NOMO-1 treated with DMSO at 0.1 percent for 48 hours (cell line): Measurements from ENCODE around the gene INA.
A peak's percentile ranks its signal among the peaks of the same experiment; 100 is the strongest.
"Not testable (repeated sequence)": the region's sequence is repeated elsewhere in the genome, so short reads cannot be mapped to it uniquely, and the experiment has no call there.

Source experiments
- DNase-seq: peaks from one replicate; lab custom pipeline; 2025; ENCODE audit not compliant: unreplicated experiment; lab: John Stamatoyannopoulos, UW

Gene INA

GRCh38 chr10:103276896-103277712 lies at the start of gene INA:
INA (plus strand) TSS chr10:103277138; CDS start chr10:103277212, 74 bp downstream.
- no peak for DNase-seq

GRCh38 chr10:103227416-103227815 lies 49.5 kb upstream of the INA start:
- no peak for DNase-seq

GRCh38 chr10:103231047-103231551 lies 45.8 kb upstream of the INA start:
- DNase-seq: no peak

- no peak for DNase-seq
These were observed 44.7 kb upstream of the INA start for GRCh38 chr10:103232131-103232673.

- DNase-seq: peak; percentile 39
These were observed 44.0 kb upstream of the INA start for GRCh38 chr10:103232772-103233488.

GRCh38 chr10:103235775-103236174 lies 41.2 kb upstream of the INA start:
- DNase-seq: no peak

GRCh38 chr10:103238506-103239252 lies 38.3 kb upstream of the INA start:
- no peak for DNase-seq

GRCh38 chr10:103241262-103242011 lies 35.5 kb upstream of the INA start:
- DNase-seq: peak; percentile 45

- DNase-seq: peak; percentile 71
These were observed 32.2 kb upstream of the INA start for GRCh38 chr10:103244666-103245271.

- DNase-seq: not testable (repeated sequence)
These were observed 31.4 kb upstream of the INA start, which contains the start of gene RPEL1 for GRCh38 chr10:103245587-103245986. RPEL1 (plus strand) TSS chr10:103245887; CDS start chr10:103245997, 110 bp downstream.

GRCh38 chr10:103246324-103246723 lies 30.6 kb upstream of the INA start:
- DNase-seq: no peak

GRCh38 chr10:103254113-103254512 lies 22.8 kb upstream of the INA start:
- DNase-seq: no peak

GRCh38 chr10:103254538-103255325 lies 22.2 kb upstream of the INA start:
- DNase-seq: no peak

- no peak for DNase-seq
These were observed 20.3 kb upstream of the INA start for GRCh38 chr10:103256613-103257012.

- DNase-seq: no peak
These were observed 19.1 kb upstream of the INA start for GRCh38 chr10:103257812-103258211.

- DNase-seq: not testable (repeated sequence)
These were observed 18.0 kb upstream of the INA start for GRCh38 chr10:103258928-103259327.

- no peak for DNase-seq
These were observed 16.9 kb upstream of the INA start for GRCh38 chr10:103259989-103260388.

GRCh38 chr10:103262229-103262628 lies 14.7 kb upstream of the INA start:
- DNase-seq: no peak

- peak; percentile 19 for DNase-seq
These were observed 11.1 kb upstream of the INA start for GRCh38 chr10:103265717-103266329.
